ENCODE measurements around the gene NCK2.

NCK2 gene

DNA sequence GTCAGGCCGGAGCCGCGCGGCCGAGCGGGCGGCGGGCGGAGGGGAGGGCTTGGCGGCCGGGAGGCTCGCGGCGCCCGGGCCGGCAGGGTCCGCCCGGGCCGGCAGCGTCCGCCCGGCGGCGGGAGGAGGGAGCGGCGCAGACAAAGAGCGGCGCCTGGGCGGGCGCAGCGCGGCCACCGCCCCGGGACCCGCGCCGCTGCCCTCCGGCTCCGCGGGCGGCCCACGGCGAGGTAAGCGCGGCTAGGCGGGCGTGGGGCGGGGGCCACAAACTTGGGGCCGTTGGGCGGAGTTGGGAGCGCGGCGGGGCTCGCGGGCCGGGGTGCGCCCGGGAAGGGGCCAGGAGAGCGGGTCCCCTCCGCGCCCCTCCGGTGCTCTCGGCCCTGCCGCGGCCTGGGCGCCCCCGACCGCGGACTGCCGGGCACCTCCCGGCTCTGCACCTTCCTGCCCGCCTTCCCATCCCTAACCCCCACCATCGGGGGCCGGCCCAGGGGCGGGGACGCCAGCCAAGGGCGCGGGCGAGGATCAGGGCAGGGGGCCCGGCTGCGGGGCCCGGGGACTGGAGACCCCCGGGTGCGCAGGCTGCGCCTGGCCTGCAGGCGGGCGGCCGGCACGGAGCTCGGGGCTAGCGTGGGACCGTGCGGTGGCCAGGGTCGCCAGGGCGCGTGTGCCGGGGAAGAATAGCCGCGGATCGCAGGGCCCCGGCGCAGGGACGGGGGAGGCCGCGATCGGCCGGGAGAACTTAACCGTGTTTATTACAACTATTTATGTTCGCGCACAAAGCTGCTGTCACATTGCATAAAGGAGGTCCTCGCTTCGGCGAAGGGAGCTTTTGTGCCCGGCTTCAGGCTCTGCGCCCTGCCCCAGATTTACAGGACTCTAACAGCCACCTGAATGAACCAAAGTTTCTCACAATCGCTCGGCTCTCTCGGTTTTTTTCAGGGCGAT is at the start of gene NCK2:
Gene NCK2, plus strand, starts transcription at position 4 of the 945 bp plus-strand sequence. CDS start 110,152 bp downstream, outside the sequence.
- H3K4me1 ChIP-seq (ENCODE audit: insufficient read depth, low read length): peaks cover 31% of the 10 kb centered on the region
- no peaks in the 10 kb centered on the region for H3K9me3 ChIP-seq (ENCODE audit: low read length)
- H3K9ac ChIP-seq (ENCODE audit: low read length): peak within 1 kb of the TSS; percentile 73
- H3K36me3 ChIP-seq (ENCODE audit: insufficient read depth, low read length): no peaks in the 10 kb centered on the region
- H3K27ac ChIP-seq (ENCODE audit: low read depth, low read length): peak within 1 kb of the TSS; percentile 62
- no peaks in the 10 kb centered on the region for H3K27me3 ChIP-seq (ENCODE audit: control insufficient read depth in 1 of 2, insufficient read depth in 2 of 2, low read length in 2 of 2)
- H3K4me3 ChIP-seq (ENCODE audit: low read depth in 1 of 2, low read length in 2 of 2): peak within 1 kb of the TSS; percentile 69 to 73

DNA sequence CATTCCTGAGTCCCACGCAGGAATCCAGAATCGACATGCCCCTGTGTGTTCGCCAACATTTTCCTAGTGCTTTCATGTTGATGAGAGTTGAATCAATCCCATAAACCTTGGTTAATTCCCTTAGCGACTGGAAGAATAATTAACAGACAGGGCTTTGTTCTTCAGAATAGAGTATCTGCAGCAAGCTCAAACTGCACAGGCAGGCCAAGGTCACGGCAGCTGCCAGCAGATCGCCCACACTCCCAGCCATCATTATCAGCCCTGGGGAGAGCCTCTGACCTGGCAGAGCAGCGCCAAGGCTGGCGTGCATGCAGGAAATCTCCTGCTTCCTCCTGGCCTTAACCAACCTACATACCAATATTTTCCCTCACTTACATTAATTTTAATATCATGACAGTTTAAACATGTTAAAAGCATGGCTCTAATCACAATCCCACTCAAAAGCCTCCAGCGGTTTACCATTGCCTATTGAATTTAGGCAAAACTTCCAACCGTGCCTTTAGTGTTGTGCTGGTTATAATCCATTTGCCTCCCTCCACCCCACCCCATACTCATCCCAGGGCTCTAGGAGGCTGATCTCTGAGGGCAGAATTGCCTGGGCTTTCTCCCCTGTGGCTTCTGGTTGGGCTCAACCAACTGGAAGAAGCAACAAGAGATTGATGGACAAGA is 46.8 kb upstream of the NCK2 start:
- H3K9me3 ChIP-seq (ENCODE audit: low read length): no peaks in the 10 kb centered on the region
- H3K27me3 ChIP-seq (ENCODE audit: control insufficient read depth in 1 of 2, insufficient read depth in 2 of 2, low read length in 2 of 2): no peaks in the 10 kb centered on the region
- H3K27ac ChIP-seq (ENCODE audit: low read depth, low read length): no peak overlapping the region
- H3K9ac ChIP-seq (ENCODE audit: low read length): no peak overlapping the region
- H3K4me1 ChIP-seq (ENCODE audit: insufficient read depth, low read length): no peaks in the 10 kb centered on the region
- no peaks in the 10 kb centered on the region for H3K36me3 ChIP-seq (ENCODE audit: insufficient read depth, low read length)
- no peak overlapping the region for H3K4me3 ChIP-seq (ENCODE audit: low read depth in 1 of 2, low read length in 2 of 2)

DNA sequence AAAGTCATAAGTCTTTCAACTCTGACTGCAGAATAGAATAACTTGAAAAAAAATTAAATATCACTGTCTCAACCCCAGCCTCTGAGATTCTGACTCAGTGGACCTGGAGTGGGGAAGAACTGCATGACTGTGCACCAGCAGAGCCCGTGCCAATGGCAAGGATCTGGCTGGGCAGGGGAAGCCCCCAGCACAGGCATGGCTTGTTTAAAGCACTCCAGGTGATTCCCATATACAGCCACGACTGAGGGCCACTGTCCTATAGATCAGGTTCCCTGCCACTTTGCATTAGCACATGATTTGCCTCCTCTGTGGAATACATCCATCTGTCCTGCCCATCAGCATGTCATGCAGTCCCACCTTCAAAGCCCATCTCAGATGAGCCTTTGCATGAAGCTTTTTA is 45.9 kb upstream of the NCK2 start:
- H3K4me3 ChIP-seq (ENCODE audit: low read depth in 1 of 2, low read length in 2 of 2): no peak overlapping the region
- H3K9ac ChIP-seq (ENCODE audit: low read length): no peak overlapping the region
- no peaks in the 10 kb centered on the region for H3K4me1 ChIP-seq (ENCODE audit: insufficient read depth, low read length)
- no peaks in the 10 kb centered on the region for H3K36me3 ChIP-seq (ENCODE audit: insufficient read depth, low read length)
- no peaks in the 10 kb centered on the region for H3K27me3 ChIP-seq (ENCODE audit: control insufficient read depth in 1 of 2, insufficient read depth in 2 of 2, low read length in 2 of 2)
- H3K27ac ChIP-seq (ENCODE audit: low read depth, low read length): no peak overlapping the region
- H3K9me3 ChIP-seq (ENCODE audit: low read length): no peaks in the 10 kb centered on the region

DNA sequence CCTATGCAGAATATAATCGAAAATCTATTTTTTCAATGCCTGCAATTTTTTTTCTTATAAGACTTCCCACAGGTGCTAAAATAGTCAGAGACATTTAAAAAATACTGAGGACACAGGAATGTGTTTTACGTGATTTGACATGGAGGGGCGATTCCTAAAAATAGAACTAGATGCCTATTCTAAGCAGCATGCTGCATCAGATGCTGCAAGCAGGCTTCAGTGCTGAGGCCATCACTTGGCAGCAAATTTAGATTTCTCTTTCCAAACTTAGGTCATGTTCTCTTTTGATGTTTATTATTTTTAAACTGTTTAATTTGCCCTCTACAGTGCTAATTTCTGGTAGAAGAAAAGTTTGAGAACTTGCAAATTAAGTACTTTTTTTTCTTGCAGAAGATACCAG is 43.7 kb upstream of the NCK2 start:
- Histone ChIP-seq H3K4me3 (ENCODE audit: low read depth in 1 of 2, low read length in 2 of 2) (no peak overlapping the region), H3K36me3 (ENCODE audit: insufficient read depth, low read length) (no peaks in the 10 kb centered on the region), H3K9me3 (ENCODE audit: low read length) (no peaks in the 10 kb centered on the region), H3K27me3 (ENCODE audit: control insufficient read depth in 1 of 2, insufficient read depth in 2 of 2, low read length in 2 of 2) (no peaks in the 10 kb centered on the region), H3K9ac (ENCODE audit: low read length) (no peak overlapping the region), H3K27ac (ENCODE audit: low read depth, low read length) (no peak overlapping the region), H3K4me1 (ENCODE audit: insufficient read depth, low read length) (no peaks in the 10 kb centered on the region)

- Histone ChIP-seq H3K9ac (ENCODE audit: low read length) (no peak overlapping the region), H3K4me1 (ENCODE audit: insufficient read depth, low read length) (no peaks in the 10 kb centered on the region), H3K4me3 (ENCODE audit: low read depth in 1 of 2, low read length in 2 of 2) (no peak overlapping the region), H3K27ac (ENCODE audit: low read depth, low read length) (no peak overlapping the region), H3K27me3 (ENCODE audit: control insufficient read depth in 1 of 2, insufficient read depth in 2 of 2, low read length in 2 of 2) (no peaks in the 10 kb centered on the region), H3K9me3 (ENCODE audit: low read length) (no peaks in the 10 kb centered on the region), H3K36me3 (ENCODE audit: insufficient read depth, low read length) (no peaks in the 10 kb centered on the region)
These were observed 36.0 kb upstream of the NCK2 start for GRCh38 chr2:105708697-105709096.

DNA sequence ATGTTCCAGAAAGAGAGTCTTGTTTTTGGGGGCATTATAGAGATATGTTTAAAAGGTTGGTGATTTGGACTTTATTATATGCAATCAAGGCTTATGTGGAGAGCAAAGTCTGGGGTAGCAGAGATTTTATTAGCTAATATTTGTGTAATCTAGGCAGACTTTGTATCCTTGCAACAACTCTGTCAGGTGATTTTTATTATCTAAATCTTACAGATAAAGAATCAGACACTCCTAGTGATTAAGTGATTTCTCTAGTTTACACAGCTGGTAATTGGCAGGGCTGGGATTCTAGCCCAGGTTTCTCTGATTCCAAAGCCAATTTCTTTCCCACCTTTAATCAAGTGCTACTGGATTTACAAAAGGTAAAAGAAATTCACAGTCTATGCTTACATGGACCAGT is 33.3 kb upstream of the NCK2 start:
- Histone ChIP-seq H3K4me1 (ENCODE audit: insufficient read depth, low read length) (no peaks in the 10 kb centered on the region), H3K9me3 (ENCODE audit: low read length) (no peaks in the 10 kb centered on the region), H3K4me3 (ENCODE audit: low read depth in 1 of 2, low read length in 2 of 2) (no peak overlapping the region), H3K27me3 (ENCODE audit: control insufficient read depth in 1 of 2, insufficient read depth in 2 of 2, low read length in 2 of 2) (no peaks in the 10 kb centered on the region), H3K36me3 (ENCODE audit: insufficient read depth, low read length) (no peaks in the 10 kb centered on the region), H3K27ac (ENCODE audit: low read depth, low read length) (no peak overlapping the region), H3K9ac (ENCODE audit: low read length) (no peak overlapping the region)

GRCh38 chr2:105712166-105712915 is 32.4 kb upstream of the NCK2 start:
- no peaks in the 10 kb centered on the region for H3K9me3 ChIP-seq (ENCODE audit: low read length)

GRCh38 chr2:105712981-105713596 is 31.6 kb upstream of the NCK2 start:
- Histone ChIP-seq H3K9ac (ENCODE audit: low read length) (no peak overlapping the region), H3K27ac (ENCODE audit: low read depth, low read length) (no peak overlapping the region), H3K36me3 (ENCODE audit: insufficient read depth, low read length) (no peaks in the 10 kb centered on the region)

More at GRCh38 chr2:105712166-105712915, 32.4 kb upstream of the NCK2 start:
- no peak overlapping the region for H3K4me3 ChIP-seq (ENCODE audit: low read depth in 1 of 2, low read length in 2 of 2)
- H3K36me3 ChIP-seq (ENCODE audit: insufficient read depth, low read length): no peaks in the 10 kb centered on the region
- H3K27me3 ChIP-seq (ENCODE audit: control insufficient read depth in 1 of 2, insufficient read depth in 2 of 2, low read length in 2 of 2): no peaks in the 10 kb centered on the region
- H3K4me1 ChIP-seq (ENCODE audit: insufficient read depth, low read length): no peaks in the 10 kb centered on the region
- H3K9ac ChIP-seq (ENCODE audit: low read length): no peak overlapping the region
- no peak overlapping the region for H3K27ac ChIP-seq (ENCODE audit: low read depth, low read length)

GRCh38 chr2:105714141-105714540 is 30.6 kb upstream of the NCK2 start:
- H3K36me3 ChIP-seq (ENCODE audit: insufficient read depth, low read length): no peaks in the 10 kb centered on the region
- H3K4me1 ChIP-seq (ENCODE audit: insufficient read depth, low read length): no peaks in the 10 kb centered on the region
- H3K27ac ChIP-seq (ENCODE audit: low read depth, low read length): no peak overlapping the region
- H3K9ac ChIP-seq (ENCODE audit: low read length): no peak overlapping the region
- no peak overlapping the region for H3K4me3 ChIP-seq (ENCODE audit: low read depth in 1 of 2, low read length in 2 of 2)
- H3K9me3 ChIP-seq (ENCODE audit: low read length): no peaks in the 10 kb centered on the region
- no peaks in the 10 kb centered on the region for H3K27me3 ChIP-seq (ENCODE audit: control insufficient read depth in 1 of 2, insufficient read depth in 2 of 2, low read length in 2 of 2)

More at GRCh38 chr2:105712981-105713596, 31.6 kb upstream of the NCK2 start:
- Histone ChIP-seq H3K27me3 (ENCODE audit: control insufficient read depth in 1 of 2, insufficient read depth in 2 of 2, low read length in 2 of 2) (no peaks in the 10 kb centered on the region), H3K4me1 (ENCODE audit: insufficient read depth, low read length) (no peaks in the 10 kb centered on the region), H3K4me3 (ENCODE audit: low read depth in 1 of 2, low read length in 2 of 2) (no peak overlapping the region), H3K9me3 (ENCODE audit: low read length) (no peaks in the 10 kb centered on the region)

- Histone ChIP-seq H3K27ac (ENCODE audit: low read depth, low read length) (no peak overlapping the region), H3K4me3 (ENCODE audit: low read depth in 1 of 2, low read length in 2 of 2) (no peak overlapping the region), H3K27me3 (ENCODE audit: control insufficient read depth in 1 of 2, insufficient read depth in 2 of 2, low read length in 2 of 2) (no peaks in the 10 kb centered on the region), H3K9ac (ENCODE audit: low read length) (no peak overlapping the region), H3K9me3 (ENCODE audit: low read length) (no peaks in the 10 kb centered on the region), H3K36me3 (ENCODE audit: insufficient read depth, low read length) (no peaks in the 10 kb centered on the region), H3K4me1 (ENCODE audit: insufficient read depth, low read length) (no peaks in the 10 kb centered on the region)
These were observed 25.7 kb upstream of the NCK2 start for GRCh38 chr2:105718846-105719481.

Measured in muscle layer of colon (tissue), 2 donors.